A673 (cell line): ENCODE measurements around the gene ZDHHC8. TPM values are rescaled to one million over a fixed set of nuclear protein-coding genes. Genes with fewer than 3 reads are reported as not detected.

Source experiments
- BruUV-seq: library from RNA; stranded (reverse); fragments of 400-500 nt; replicated peaks from 2 replicates; lab custom pipeline; 2021; lab: Mats Ljungman, UMichigan
- CTCF ChIA-PET: fragments of 300-600 bp; sonication (Branson Sonifier 250); formaldehyde crosslinking; loops from one replicate; lab custom pipeline; 2022; ENCODE audit warnings: antibody characterized with exemption; lab: Charles Lee
- POLR2A ChIA-PET: fragments of 300-600 bp; sonication (Branson Sonifier 250); formaldehyde crosslinking; loops from one replicate; lab custom pipeline; 2022; ENCODE audit warnings: antibody characterized with exemption; ENCODE audit not compliant: low non-redundant PET; lab: Charles Lee
- DNase-seq: peaks from one replicate; pipeline ENCODE4 v3.0.0-alpha.2; 2015; ENCODE audit warnings: low spot score
- H3K27ac ChIP-seq: fragments of 200-600 bp; sonication (generic); 2 replicates; pipeline ENCODE4 v1.5.1; 2016; ENCODE audit warnings: mixed run types, low read depth, mild to moderate bottlenecking, mixed read lengths, antibody characterized with exemption, low read length; ENCODE audit not compliant: poor library complexity, severe bottlenecking
- H3K27me3 ChIP-seq: fragments of 200-600 bp; sonication (generic); replicated peaks from 2 replicates; pipeline ENCODE4 v1.6.1; 2017; ENCODE audit warnings: mixed run types, low read depth, mild to moderate bottlenecking, mixed read lengths, antibody characterized with exemption, low read length; ENCODE audit not compliant: insufficient read depth, poor library complexity
- H3K36me3 ChIP-seq: fragments of 200-600 bp; sonication (generic); 2 replicates; pipeline ENCODE4 v1.6.1; 2016; ENCODE audit warnings: mixed run types, mild to moderate bottlenecking, mixed read lengths, antibody characterized with exemption, low read length; ENCODE audit not compliant: insufficient read depth, poor library complexity, severe bottlenecking
- H3K4me1 ChIP-seq: fragments of 200-600 bp; sonication (generic); 2 replicates; pipeline ENCODE4 v1.6.1; 2017; ENCODE audit warnings: mixed run types, mild to moderate bottlenecking, mixed read lengths, antibody characterized with exemption, low read length; ENCODE audit not compliant: insufficient read depth, poor library complexity, severe bottlenecking
- H3K4me3 ChIP-seq: fragments of 200-600 bp; sonication (generic); 2 replicates; pipeline ENCODE4 v1.5.1; 2016; ENCODE audit warnings: low read depth, mixed run types, mild to moderate bottlenecking, mixed read lengths, low read length; ENCODE audit not compliant: poor library complexity, severe bottlenecking
- H3K9me3 ChIP-seq: fragments of 200-600 bp; sonication (generic); 2 replicates; pipeline ENCODE4 v1.6.1; 2016; ENCODE audit warnings: mixed run types, low read depth, mild to moderate bottlenecking, mixed read lengths, antibody characterized with exemption, low read length; ENCODE audit not compliant: poor library complexity, severe bottlenecking
- CTCF ChIP-seq: fragments of 300-800, 200-600 bp; sonication (generic); conservative IDR thresholded peaks from 2 replicates; pipeline ENCODE4 v1.5.1; 2017; ENCODE audit warnings: low read depth, mild to moderate bottlenecking, antibody characterized with exemption, low read length, moderate library complexity, mixed read lengths
- EZH2 ChIP-seq: fragments of 200-600 bp; sonication (generic); IDR thresholded peaks from 2 replicates; pipeline ENCODE4 v1.6.1; 2017; ENCODE audit warnings: borderline replicate concordance, low read depth, mild to moderate bottlenecking, mixed read lengths, antibody characterized with exemption, low read length; ENCODE audit not compliant: poor library complexity, severe bottlenecking
- intact Hi-C: fragments of 100-400 bp; cut with micrococcal nuclease; formaldehyde crosslinking; loops from one replicate; pipeline ENCODE4 v1.10.0; 2022; ENCODE audit not compliant: unreplicated experiment
- total RNA-seq: library from RNA; stranded (reverse); gene quantifications from 2 replicates; pipeline ENCODE4 v1.2.3, GENCODE V29; 2021

ZDHHC8 gene
- total RNA-seq, 1 experiment from 2014 or later, result 58.8 TPM

- TF ChIP-seq CTCF, result no peak
- TF ChIP-seq EZH2, result no peak
- POLR2A ChIA-PET, result no interaction called here
- H3K36me3 ChIP-seq, result peaks cover 97% of the 10 kb centered on the region
Measured at GRCh38 chr22:20096574-20097420, 34.8 kb upstream of the ZDHHC8 start.

GRCh38 chr22:20099099-20099711 is 32.4 kb upstream of the ZDHHC8 start:
- no peak overlapping the region for H3K4me3 ChIP-seq
- CTCF ChIA-PET, result no interaction called here
- H3K4me1 ChIP-seq, result no peaks in the 10 kb centered on the region
- no TSS peak for BruUV-seq
- H3K9me3 ChIP-seq, result no peaks in the 10 kb centered on the region
- TF ChIP-seq EZH2 (no peak), CTCF (no peak)
- DNase-seq, result no peak
- intact Hi-C loops, result no loop called here
- H3K36me3 ChIP-seq, result peaks cover 90% of the 10 kb centered on the region
- POLR2A ChIA-PET, result no interaction called here
- no peaks in the 10 kb centered on the region for H3K27me3 ChIP-seq
- H3K27ac ChIP-seq, result no peak overlapping the region

More at GRCh38 chr22:20096574-20097420, 34.8 kb upstream of the ZDHHC8 start:
- no peaks in the 10 kb centered on the region for H3K27me3 ChIP-seq
- no peak overlapping the region for H3K27ac ChIP-seq
- no peaks in the 10 kb centered on the region for H3K9me3 ChIP-seq
- intact Hi-C loops, result no loop called here
- CTCF ChIA-PET, result interaction anchor here (0.7 kb wide), 1 partner anchor 552 kb away, joined by 3 read pairs; no protein-coding TSS in a partner anchor
- H3K4me1 ChIP-seq, result no peaks in the 10 kb centered on the region
- H3K4me3 ChIP-seq, result no peak overlapping the region
- BruUV-seq, result no TSS peak
- no peak for DNase-seq

GRCh38 chr22:20101638-20102037 is 30.0 kb upstream of the ZDHHC8 start:
- no peaks in the 10 kb centered on the region for H3K9me3 ChIP-seq
- H3K27ac ChIP-seq, result no peak overlapping the region
- intact Hi-C loops, result no loop called here
- no TSS peak for BruUV-seq
- TF ChIP-seq CTCF (no peak), EZH2 (no peak)
- H3K4me3 ChIP-seq, result no peak overlapping the region
- DNase-seq, result no peak
- POLR2A ChIA-PET, result no interaction called here
- CTCF ChIA-PET, result no interaction called here
- H3K4me1 ChIP-seq, result no peaks in the 10 kb centered on the region
- H3K27me3 ChIP-seq, result no peaks in the 10 kb centered on the region
- H3K36me3 ChIP-seq, result peaks cover 88% of the 10 kb centered on the region
